Frontal cortex (tissue), 4 donors: ENCODE data around the gene HIGD1B. TPM values are rescaled to one million over a fixed set of nuclear protein-coding genes. Genes with fewer than 3 reads are reported as not detected.

Source experiments
- DNase-seq, 2 donors: peaks; one replicate each; pipeline ENCODE4 v3.0.0; 2012; ENCODE audit warnings: low spot score in 2 of 2
- FAIRE-seq: peaks from 2 replicates; lab custom pipeline; 2012; peaks lifted over from hg19 to GRCh38; lab: Jason Lieb, UNC
- small RNA-seq: library from RNA; depleted of rRNA; stranded (forward); fragments of <200 nt; gene quantifications from one replicate; pipeline ENCODE3, GENCODE V24; 2014
- total RNA-seq: library from RNA; depleted of rRNA; stranded (reverse); fragments of >200 nt; gene quantifications from one replicate; pipeline ENCODE4 v1.2.3, GENCODE V29; 2014
- donor health status: control.
- donor health status: control.
- donor health status: control.

The HIGD1B gene
- total RNA-seq, 1 donor from 2014 or later, result 3.7 TPM

DNA sequence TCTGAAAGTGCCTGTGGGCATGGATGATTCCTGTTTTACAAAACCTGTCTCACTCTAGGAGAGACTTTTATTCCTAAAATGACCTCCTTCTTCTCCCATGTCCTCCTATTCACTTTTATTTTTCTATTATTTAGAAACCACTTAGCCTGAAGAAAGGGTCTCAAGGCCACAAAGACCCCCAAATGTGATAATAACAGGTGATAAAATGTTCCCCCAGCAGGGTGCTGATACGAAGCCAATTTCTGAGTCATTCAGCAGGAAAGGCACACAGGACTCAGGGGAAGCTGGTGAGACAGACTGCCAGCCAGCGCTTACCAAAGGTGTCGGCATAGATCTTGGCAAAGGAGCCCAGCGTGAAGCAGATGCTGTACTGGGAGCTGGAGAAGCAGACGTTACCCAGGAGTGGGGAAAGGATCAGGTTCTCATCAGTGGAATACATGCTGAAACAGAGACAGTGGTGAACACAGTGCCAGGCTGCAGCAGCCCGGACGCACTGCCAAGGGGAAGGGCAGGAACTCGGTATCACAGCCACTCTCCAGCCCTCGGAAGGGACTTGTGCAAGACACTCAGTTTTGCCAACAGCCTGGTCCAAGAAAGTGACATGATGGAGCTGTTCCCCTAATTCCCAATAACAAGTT, 24.6 kb downstream of the HIGD1B start:
- FAIRE-seq (no peak), DNase-seq (no peak)

DNA sequence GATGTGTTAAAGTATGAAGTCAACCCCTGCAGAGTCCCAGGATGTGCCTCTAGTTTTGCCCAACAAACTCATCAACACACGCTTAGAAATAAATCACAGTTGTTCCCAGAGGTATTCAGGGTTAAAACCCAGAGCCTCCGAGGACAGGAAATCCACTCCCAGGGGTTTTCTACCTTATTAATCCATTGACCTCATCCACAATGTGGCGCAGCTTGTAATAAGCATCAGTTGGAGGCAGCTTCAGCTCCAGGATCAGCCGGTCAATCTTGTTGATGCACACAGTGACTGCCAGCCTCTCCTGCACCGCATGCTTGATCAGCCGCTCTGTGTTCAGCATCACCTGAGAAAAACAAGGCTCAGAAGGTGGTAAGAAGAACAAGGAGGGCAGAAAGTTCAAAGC, 28.1 kb downstream of the HIGD1B start:
- FAIRE-seq (no peak), DNase-seq (no peak)

DNA sequence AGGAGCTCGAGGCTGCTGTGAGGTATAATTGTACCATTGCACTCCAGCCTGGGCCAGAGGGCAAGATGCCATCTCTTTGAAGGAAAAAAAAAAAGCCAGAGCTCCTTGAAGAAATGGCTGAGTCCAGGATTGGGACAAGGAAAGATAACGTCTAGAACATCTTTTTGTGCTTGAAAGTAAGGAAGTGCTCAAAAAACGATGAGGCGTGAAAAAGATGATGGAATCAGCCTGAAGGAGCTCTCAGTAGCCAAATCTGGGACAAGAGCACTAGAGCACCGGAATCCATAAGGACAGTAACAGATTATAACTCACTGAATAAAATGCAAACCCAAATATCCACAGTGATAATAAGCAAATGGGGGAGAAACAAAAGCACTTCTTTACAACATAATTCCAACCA, 29.4 kb downstream of the HIGD1B start:
- no peak for DNase-seq
- no peak for FAIRE-seq

DNA sequence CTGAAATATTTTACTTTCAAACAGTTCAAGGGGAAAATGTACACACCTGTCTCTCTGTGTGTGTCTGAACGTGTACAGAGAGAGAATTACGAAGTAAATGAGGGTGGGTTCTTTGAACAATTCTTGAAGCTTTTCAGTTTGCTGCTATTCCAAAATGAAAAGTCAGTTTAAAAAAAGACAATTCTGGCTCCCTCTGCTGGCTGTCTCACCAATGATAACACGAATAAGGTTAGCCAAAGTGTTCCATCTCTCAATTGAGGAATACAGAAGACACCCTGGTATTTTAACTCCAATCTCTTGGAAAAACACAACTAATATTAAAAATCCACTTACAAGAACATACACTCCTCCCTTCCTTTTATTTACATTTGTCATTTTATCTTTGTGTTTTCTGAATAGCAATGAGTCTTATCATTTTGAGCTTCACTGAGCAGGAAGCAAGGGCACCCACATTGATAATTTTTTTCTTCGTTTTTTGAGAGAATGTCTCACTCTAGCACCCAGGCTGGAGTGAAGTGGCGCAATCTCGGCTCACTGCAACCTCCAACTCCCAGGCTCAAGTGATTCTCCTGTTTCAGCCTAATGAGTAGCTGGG, 31.0 kb downstream of the HIGD1B start:
- FAIRE-seq (no peak), DNase-seq (peak in 1 of 2 donors; percentile 47)

DNA sequence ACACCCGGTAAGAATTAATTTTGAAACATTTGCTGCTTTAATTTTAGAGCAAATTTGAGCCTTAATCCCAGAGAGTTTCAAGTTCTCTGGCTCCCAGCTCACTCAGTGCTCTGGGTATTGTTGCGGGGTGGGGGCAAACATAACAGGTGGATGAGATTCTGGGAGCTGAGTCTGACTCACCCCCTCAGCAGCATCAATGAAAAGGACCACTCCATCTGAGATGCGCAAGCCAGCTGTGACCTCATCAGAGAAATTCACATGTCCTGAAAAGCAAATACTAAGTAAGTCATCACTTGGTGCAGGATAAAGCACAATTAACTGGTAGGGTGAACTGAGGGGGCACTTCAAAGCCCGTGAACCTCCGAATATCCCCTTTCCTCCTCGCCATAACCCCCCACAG, 31.7 kb downstream of the HIGD1B start:
- DNase-seq (no peak), FAIRE-seq (no peak)

DNA sequence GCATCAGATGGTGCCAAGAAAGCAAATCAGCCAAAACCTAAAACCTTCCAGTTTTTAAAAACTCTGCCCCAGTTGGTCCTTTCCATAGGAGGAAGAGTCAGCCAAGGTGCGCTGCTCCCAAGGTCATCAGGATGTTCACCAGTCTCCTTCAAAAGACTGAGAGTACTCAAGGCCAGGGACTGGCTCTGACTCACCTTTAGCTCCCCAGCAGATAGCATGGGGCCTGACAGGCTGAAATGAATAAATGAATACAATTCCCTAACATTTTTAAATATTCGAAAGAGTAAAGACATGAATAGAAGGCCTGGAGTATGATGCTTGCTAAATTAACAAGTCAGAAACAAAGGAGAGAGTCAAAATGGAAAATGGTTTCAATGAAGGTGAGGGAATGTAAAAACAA, 32.4 kb downstream of the HIGD1B start:
- FAIRE-seq, result no peak
- no peak for DNase-seq

DNA sequence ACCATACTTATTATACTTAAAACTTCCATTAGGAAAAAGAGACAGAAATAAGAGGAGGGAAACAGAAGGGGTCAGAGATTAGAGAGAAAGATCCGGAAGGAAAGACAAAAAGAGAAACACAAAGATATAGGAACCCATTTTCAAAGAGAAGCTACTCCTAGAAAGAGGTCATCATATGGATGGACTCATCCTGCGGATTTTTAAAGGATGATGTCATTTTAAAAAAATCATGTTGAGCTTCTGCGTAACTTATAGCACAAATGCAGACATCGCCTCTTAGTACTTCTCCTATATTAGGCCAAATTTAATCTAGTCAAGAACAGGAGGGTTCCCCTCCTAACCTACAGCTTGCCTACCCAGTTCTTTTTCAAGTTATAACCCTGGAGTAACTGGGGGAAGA, 33.5 kb downstream of the HIGD1B start:
- FAIRE-seq (no peak), DNase-seq (no peak)

DNA sequence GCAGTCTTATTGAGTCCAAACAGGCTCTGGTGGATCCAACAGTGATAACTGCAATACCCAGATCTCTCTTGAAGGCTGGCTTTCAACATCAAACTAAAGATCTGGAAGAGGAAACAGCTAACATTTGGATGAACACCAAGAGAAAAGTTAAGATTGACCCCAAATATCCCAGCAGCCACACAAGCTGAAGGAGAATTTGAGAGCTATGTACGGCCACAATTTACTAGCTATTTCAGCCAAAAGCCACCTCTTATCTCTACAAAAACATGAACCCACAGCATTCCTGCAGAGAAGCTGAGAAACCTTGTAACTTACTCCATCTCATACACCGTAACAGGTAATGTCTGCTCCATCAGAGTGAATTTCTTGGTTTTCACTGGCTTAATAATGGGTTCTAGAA, 37.3 kb downstream of the HIGD1B start:
- FAIRE-seq, result no peak
- DNase-seq, result no peak

DNA sequence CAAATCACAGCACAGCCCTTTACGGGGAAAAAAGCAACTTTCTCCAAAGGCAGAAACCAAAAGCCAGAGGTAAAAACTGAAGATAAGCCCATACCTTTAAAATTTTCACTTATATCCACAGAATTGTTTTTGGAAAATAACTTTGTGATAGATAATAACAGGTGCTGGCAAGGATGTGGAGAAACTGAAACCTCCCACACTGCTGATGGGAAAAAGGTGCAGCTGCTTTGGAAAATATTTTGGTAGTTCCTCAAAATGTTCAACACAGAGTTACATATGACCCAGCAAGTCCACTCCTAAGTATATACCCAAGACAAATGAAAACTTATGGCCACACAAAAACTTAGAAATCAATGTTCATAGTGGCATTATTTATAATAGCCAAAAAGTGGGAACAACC, 39.3 kb downstream of the HIGD1B start:
- no peak for DNase-seq
- no peak for FAIRE-seq

DNA sequence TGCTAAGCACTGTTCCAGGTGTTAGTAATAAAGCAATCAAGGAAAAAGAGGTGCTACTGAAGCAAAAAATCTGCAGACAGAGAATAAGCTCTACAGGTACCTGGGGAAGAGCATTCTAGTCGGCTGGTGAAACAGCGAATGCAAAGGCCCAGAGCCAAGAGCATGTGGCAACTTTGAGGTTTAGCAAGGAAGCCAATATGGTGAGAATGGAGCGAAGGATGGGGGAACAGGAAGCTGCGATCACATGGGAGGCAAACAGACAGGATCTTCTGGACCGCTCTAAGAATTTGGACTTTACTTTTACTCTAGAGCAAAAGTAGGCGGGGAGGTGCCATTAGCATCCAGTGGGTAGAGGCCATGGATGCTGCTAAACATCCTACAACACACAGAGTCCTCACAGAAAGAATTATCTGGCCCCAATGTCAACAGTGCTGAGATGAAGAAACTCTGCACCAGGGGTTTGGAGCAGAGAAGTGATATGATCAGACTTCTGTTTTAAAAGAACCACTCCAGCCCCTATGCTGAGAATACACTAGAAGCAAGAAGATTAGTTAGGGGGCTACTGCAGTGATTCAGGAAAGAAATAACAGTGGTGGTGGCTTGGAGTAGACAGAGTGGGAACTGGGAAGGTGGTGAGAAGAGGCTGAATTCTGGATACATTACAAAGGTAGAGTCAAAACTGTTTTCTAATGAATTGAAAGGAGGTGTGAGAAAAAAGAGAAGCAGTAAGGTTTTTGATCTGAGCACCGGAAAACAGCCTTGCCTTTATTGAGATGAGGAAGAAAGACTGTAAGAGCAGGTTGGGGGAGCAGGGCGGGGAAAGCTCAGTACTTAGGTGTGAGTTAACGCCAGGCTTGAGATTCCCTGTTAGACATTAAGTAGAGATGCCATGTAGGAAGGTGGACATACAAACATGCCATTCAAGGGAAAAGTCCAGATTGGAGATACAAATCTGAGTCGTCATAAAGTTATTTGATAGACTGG, 40.6 kb downstream of the HIGD1B start:
- no peak for DNase-seq
- no peak for FAIRE-seq

DNA sequence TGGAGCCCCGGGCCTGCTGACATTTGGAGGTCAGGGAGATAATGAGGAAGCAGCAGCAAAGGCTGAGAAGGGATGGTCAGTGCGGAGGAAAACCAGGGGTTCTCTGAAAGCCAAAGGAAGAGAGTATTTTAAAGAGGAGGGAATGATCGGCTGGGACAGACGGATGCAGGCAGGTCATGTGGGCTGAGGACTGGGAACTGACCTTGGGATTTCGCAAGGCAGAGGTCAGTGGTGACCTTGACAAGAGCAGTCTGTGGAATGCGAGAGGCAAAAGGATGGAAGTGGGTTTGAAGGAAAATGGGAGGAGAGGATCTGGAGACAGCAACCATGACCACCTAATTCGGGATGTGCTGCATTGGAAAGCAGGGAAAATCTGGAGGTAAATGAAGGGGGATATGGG, 41.3 kb downstream of the HIGD1B start:
- FAIRE-seq (no peak), DNase-seq (no peak)

DNA sequence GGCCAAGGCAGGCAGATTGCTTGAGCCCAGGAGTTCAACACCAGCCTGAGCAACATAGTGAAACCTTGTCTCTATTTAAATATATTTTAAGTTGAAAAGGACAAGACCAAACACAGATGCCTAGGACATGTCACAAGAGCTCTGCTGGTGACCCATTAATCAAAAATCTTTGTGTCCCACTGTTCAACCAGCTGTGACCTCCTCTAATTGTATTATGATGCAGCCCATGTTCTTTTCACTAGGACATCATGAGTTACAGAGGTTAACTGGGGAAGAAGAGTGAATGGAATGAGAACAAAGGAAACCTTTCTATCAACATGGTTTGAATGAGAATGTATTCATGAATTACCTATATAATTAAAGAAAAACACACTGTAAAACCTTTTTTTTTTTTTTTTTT, 44.6 kb downstream of the HIGD1B start:
- no peak for DNase-seq
- FAIRE-seq, result no peak

DNA sequence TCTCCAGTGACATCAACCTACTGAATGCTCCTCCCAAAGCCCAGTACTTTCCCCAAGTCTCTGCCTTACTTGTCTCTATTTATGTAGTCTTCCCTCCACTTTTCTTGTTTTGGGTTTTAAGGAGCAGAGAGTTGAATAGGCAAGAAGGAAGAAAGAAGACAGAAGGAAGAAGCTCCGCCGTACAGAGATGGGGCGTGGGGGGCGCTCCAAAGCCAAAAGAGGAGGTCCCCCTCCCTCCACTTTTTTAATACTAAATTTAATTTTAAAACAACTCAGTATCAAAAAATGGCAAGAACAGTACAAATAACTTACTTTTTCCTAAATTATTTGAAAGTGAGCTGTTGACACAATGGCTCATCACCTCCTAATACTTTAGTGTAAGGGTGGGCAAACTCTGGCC, 47.0 kb downstream of the HIGD1B start:
- FAIRE-seq (no peak), DNase-seq (no peak)

DNA sequence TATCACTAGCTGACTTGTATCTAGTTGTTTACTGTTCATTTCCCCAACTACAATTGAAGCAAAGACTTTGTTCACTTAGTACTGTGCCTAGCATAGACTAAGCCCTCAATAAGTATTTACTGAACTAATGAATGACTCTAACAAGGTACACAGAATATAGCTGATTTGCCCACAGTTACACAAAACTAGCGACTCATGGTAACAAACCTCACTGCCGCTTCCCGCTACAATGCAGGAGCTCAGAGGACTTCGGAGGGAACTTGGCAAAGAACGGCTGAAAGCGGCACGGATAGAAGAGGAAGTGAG, 51.0 kb downstream of the HIGD1B start:
- DNase-seq (no peak), FAIRE-seq (no peak)

DNA sequence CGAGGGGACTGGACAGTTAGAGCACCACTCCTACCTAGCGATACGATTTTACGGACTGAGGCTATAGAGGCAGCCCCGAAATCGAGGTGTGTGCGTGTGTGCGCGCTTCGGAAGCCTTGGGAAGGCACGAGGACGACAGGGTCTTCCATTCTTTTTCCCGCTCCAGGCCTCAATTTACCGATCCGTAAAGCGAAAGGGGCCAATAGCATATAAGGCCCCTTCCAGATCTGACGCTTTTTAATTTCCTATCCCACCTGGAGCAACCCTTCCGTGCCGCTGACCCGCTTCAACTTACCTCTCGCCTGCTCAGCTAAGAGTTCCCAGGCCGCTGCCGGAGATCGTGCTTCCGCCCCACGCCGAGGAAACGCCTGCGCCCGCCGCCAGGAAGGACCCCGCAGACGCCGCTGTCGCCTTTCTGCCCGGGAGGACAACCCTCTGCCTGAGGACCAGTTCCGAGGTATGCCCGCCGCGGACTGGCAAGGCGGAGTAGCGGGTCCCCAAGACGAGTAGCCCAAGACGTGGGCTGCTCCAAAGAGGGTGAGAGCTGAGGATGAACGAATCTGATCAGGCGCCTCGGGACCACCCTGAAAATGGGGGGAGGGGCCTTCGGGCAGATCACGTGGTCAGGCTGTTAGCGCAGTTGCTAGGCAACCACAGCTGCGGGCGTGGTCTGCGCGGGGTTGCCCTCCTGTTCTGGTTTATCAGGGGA, 51.5 kb downstream of the HIGD1B start, which contains the start of gene EFTUD2:
TSS of gene EFTUD2 (minus strand) at position 372 of the 709 bp plus-strand sequence. CDS start 4,924 bp downstream, outside the sequence.
- DNase-seq (peak; percentile 81 to 87), FAIRE-seq (no peak)

Small RNA genes within 50 kb of the gene (small RNA-seq; reads per million reads assigned to genes)
- not detected for gene RN7SL405P

Other genes with a start within 250 kb of the HIGD1B start
- 0.41 TPM for gene MEIOC, start 191.4 kb upstream of the HIGD1B start, total RNA-seq
- gene CCDC43, start 158.1 kb upstream of the HIGD1B start, total RNA-seq, result 43.6 TPM
- 3.3 TPM for gene DBF4B, start 139.2 kb upstream of the HIGD1B start, total RNA-seq
- gene ADAM11, start 88.9 kb upstream of the HIGD1B start, total RNA-seq, result 14.7 TPM
- gene GJC1, start 17.6 kb upstream of the HIGD1B start, total RNA-seq, result 76.2 TPM
- 111 TPM for gene EFTUD2, start 51.6 kb downstream of the HIGD1B start, total RNA-seq
- gene GFAP, start 67.6 kb downstream of the HIGD1B start, total RNA-seq, result 155 TPM
- gene KIF18B, start 99.9 kb downstream of the HIGD1B start, total RNA-seq, result 0.41 TPM
- 1.2 TPM for gene C1QL1, start 120.4 kb downstream of the HIGD1B start, total RNA-seq
- gene DCAKD, start 203.7 kb downstream of the HIGD1B start, total RNA-seq, result 48.5 TPM
- 29.3 TPM for gene NMT1, start 213.4 kb downstream of the HIGD1B start, total RNA-seq